ENCODE data around the gene FOXL3.

Gene FOXL3

DNA sequence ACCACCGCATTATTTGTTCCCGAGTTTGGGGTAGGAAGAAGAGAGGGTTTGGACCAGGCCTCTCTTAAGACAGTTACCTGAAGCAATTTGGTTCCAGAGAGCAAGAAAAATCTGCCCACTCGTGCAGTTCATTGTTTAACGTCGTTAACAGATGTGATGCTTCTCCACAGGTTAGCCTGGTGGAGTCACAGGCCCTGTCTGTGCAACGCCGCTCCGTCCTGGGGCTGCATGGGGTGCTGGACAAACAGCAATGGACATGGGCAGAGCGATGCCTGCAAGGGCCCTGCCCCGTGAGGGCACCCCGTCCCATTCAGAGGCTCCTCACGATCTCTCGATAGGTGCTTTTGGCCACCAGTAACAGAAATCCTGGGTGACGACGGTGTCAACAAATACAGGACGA, 9.7 kb downstream of the FOXL3 start (continued):
- TF ChIP-seq, protein P1, sequence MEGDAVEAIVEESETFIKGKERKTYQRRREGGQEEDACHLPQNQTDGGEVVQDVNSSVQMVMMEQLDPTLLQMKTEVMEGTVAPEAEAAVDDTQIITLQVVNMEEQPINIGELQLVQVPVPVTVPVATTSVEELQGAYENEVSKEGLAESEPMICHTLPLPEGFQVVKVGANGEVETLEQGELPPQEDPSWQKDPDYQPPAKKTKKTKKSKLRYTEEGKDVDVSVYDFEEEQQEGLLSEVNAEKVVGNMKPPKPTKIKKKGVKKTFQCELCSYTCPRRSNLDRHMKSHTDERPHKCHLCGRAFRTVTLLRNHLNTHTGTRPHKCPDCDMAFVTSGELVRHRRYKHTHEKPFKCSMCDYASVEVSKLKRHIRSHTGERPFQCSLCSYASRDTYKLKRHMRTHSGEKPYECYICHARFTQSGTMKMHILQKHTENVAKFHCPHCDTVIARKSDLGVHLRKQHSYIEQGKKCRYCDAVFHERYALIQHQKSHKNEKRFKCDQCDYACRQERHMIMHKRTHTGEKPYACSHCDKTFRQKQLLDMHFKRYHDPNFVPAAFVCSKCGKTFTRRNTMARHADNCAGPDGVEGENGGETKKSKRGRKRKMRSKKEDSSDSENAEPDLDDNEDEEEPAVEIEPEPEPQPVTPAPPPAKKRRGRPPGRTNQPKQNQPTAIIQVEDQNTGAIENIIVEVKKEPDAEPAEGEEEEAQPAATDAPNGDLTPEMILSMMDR (tag by site-specific recombination; IDR thresholded peaks at IDR 0.05) = no peak

DNA sequence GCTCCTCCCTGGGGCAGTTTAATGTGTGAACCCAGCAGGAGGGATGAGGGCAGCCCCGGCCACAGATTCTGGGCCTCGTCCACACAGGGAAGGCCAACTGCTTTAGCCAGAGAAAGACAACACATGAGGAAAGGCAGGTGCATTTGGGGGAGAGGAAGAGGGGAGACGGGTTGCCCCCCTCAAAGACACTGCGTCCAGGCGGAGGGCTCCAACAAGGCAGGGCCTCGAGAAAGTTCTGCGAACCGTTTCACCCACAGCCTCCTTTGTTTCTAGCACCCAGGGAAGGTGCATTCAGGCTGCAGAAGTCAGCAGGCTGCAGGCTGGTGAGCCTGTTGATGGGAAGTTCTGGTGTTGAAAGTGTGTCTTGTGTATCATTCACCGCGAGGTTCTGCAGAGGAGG, 10.1 kb downstream of the FOXL3 start:
- no peak overlapping the region for H3K27ac ChIP-seq (ENCODE audit: extremely low read depth, low read depth, low read length)
- POLR2A ChIA-PET = no interaction called here
- H3K4me1 ChIP-seq (ENCODE audit: control insufficient read depth, insufficient read depth, low read length) = no peaks in the 10 kb centered on the region
- CTCF ChIA-PET = no interaction called here
- H3K9me3 ChIP-seq (ENCODE audit: control insufficient read depth, insufficient read depth, low read depth, low read length) = no peaks in the 10 kb centered on the region
- TF ChIP-seq EGR2 (tag by site-specific recombination; IDR thresholded peaks at IDR 0.05; ENCODE audit: low read depth) (no peak), ZNF747 (tag by site-specific recombination; IDR thresholded peaks at IDR 0.05) (no peak), ZNF610 (tag by site-specific recombination; IDR thresholded peaks at IDR 0.05; ENCODE audit: borderline replicate concordance) (no peak), ZSCAN23 (tag by site-specific recombination; IDR thresholded peaks at IDR 0.05) (no peak), OSR2 (tag by site-specific recombination; IDR thresholded peaks at IDR 0.05) (no peak), ZNF350 (tag by site-specific recombination; IDR thresholded peaks at IDR 0.05) (no peak), ZNF555 (tag by site-specific recombination; conservative IDR thresholded peaks at IDR 0.05) (no peak), GLIS2 (tag by site-specific recombination; IDR thresholded peaks at IDR 0.05) (no peak), ZNF174 (tag by site-specific recombination; IDR thresholded peaks at IDR 0.05) (no peak), ZNF169 (tag by site-specific recombination; IDR thresholded peaks at IDR 0.05) (no peak), ZNF175 (tag by site-specific recombination; IDR thresholded peaks at IDR 0.05) (no peak), GLIS1 (tag by site-specific recombination; IDR thresholded peaks at IDR 0.05) (no peak), ZNF146 (tag by site-specific recombination; IDR thresholded peaks at IDR 0.05) (no peak), SP2 (tag by site-specific recombination; IDR thresholded peaks at IDR 0.05) (no peak), PRDM1 (tag by site-specific recombination; IDR thresholded peaks at IDR 0.05) (no peak)
- TF ChIP-seq, protein P2, sequence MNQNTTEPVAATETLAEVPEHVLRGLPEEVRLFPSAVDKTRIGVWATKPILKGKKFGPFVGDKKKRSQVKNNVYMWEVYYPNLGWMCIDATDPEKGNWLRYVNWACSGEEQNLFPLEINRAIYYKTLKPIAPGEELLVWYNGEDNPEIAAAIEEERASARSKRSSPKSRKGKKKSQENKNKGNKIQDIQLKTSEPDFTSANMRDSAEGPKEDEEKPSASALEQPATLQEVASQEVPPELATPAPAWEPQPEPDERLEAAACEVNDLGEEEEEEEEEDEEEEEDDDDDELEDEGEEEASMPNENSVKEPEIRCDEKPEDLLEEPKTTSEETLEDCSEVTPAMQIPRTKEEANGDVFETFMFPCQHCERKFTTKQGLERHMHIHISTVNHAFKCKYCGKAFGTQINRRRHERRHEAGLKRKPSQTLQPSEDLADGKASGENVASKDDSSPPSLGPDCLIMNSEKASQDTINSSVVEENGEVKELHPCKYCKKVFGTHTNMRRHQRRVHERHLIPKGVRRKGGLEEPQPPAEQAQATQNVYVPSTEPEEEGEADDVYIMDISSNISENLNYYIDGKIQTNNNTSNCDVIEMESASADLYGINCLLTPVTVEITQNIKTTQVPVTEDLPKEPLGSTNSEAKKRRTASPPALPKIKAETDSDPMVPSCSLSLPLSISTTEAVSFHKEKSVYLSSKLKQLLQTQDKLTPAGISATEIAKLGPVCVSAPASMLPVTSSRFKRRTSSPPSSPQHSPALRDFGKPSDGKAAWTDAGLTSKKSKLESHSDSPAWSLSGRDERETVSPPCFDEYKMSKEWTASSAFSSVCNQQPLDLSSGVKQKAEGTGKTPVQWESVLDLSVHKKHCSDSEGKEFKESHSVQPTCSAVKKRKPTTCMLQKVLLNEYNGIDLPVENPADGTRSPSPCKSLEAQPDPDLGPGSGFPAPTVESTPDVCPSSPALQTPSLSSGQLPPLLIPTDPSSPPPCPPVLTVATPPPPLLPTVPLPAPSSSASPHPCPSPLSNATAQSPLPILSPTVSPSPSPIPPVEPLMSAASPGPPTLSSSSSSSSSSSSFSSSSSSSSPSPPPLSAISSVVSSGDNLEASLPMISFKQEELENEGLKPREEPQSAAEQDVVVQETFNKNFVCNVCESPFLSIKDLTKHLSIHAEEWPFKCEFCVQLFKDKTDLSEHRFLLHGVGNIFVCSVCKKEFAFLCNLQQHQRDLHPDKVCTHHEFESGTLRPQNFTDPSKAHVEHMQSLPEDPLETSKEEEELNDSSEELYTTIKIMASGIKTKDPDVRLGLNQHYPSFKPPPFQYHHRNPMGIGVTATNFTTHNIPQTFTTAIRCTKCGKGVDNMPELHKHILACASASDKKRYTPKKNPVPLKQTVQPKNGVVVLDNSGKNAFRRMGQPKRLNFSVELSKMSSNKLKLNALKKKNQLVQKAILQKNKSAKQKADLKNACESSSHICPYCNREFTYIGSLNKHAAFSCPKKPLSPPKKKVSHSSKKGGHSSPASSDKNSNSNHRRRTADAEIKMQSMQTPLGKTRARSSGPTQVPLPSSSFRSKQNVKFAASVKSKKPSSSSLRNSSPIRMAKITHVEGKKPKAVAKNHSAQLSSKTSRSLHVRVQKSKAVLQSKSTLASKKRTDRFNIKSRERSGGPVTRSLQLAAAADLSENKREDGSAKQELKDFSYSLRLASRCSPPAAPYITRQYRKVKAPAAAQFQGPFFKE (tag by site-specific recombination; IDR thresholded peaks at IDR 0.05; ENCODE audit: borderline replicate concordance) = no peak
- TF ChIP-seq, protein P3, sequence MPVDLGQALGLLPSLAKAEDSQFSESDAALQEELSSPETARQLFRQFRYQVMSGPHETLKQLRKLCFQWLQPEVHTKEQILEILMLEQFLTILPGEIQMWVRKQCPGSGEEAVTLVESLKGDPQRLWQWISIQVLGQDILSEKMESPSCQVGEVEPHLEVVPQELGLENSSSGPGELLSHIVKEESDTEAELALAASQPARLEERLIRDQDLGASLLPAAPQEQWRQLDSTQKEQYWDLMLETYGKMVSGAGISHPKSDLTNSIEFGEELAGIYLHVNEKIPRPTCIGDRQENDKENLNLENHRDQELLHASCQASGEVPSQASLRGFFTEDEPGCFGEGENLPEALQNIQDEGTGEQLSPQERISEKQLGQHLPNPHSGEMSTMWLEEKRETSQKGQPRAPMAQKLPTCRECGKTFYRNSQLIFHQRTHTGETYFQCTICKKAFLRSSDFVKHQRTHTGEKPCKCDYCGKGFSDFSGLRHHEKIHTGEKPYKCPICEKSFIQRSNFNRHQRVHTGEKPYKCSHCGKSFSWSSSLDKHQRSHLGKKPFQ (tag by site-specific recombination; IDR thresholded peaks at IDR 0.05) = no peak
- no peaks in the 10 kb centered on the region for H3K36me3 ChIP-seq (ENCODE audit: control insufficient read depth in 2 of 2, insufficient read depth in 1 of 2, low read length in 2 of 2)
- no peak overlapping the region for H3K4me3 ChIP-seq (ENCODE audit: low read depth, low read length)
